ENCODE measurements around the gene TPPP3.

Gene TPPP3

DNA sequence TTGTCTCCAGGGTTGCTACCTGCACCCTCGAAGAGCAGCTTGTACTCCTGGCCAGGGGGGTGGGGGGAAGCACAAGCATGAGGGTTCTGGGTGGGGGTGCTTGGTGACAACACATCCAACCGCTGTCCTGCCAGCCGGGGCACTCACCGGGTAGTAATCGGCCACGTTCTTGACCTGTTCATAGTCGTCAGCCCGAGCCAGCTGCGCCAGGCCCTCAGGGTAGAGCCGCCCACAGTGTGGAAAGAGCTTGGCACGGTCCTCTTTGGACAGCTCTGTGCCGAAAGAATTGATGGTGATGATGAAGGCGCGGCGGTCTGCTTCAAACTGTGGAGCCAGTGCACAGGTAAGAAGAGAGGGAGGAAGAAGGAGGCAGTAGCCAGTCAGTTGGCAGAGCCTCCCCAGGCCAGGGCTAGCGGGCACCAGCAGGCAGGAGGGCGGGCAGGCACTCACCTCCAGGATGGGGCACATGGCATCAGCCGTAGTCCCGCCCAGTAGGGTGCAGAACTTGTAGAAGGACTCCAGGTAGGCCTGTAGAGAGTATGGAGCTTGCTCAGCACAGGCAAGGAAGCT lies 45.6 kb upstream of the TPPP3 start:
- H3K14ac ChIP-seq (ENCODE audit: low read length), result no peak overlapping the region
- H3K4me1 ChIP-seq (ENCODE audit: control insufficient read depth in 1 of 2, insufficient read depth in 2 of 2, low read length in 2 of 2), result no peaks in the 10 kb centered on the region
- WGBS (ENCODE audit: extremely low coverage, insufficient coverage, insufficient read length), result no CpG with 5 or more reads among the region's 19 CpGs
- no peak overlapping the region for H3K4me2 ChIP-seq (ENCODE audit: low read length)
- H4K8ac ChIP-seq (ENCODE audit: low read depth, low read length), result no peak overlapping the region
- H3K79me1 ChIP-seq (ENCODE audit: low read length), result no peaks in the 10 kb centered on the region
- peaks cover 65 to 66% of the 10 kb centered on the region in 2 experiments for H3K36me3 ChIP-seq (ENCODE audit: control insufficient read depth in 1 of 2, insufficient read depth in 2 of 2, low read length in 2 of 2)
- H2AFZ ChIP-seq (ENCODE audit: insufficient read depth, low read length, poor library complexity), result no peak overlapping the region
- no peak overlapping the region for H4K91ac ChIP-seq (ENCODE audit: low read depth, low read length)
- H3K4me3 ChIP-seq (ENCODE audit: low read depth, low read length), result no peak overlapping the region
- no peak overlapping the region for H3K18ac ChIP-seq (ENCODE audit: low read length)
- peaks cover 5% of the 10 kb centered on the region for H3K9me3 ChIP-seq (ENCODE audit: insufficient read depth, low read depth, low read length)
- H3K23ac ChIP-seq (ENCODE audit: low read length), result no peak overlapping the region
- H4K12ac ChIP-seq (ENCODE audit: low read depth, low read length), result no peak overlapping the region
- no peak overlapping the region for H2BK12ac ChIP-seq (ENCODE audit: low read length)
- no peak overlapping the region for H2AK5ac ChIP-seq (ENCODE audit: low read length)
- H2BK5ac ChIP-seq (ENCODE audit: low read depth, low read length, poor library complexity), result no peak overlapping the region
- H3K4ac ChIP-seq (ENCODE audit: low read depth, low read length), result no peak overlapping the region
- no peak overlapping the region for H3K27ac ChIP-seq (ENCODE audit: low read depth, low read length)
- no peaks in the 10 kb centered on the region for H3K79me2 ChIP-seq (ENCODE audit: control insufficient read depth, insufficient read depth, low read length, poor library complexity)
- H2BK120ac ChIP-seq (ENCODE audit: insufficient read depth, low read length, poor library complexity), result no peak overlapping the region
- H3K9ac ChIP-seq (ENCODE audit: low read length), result no peak overlapping the region
- no peaks in the 10 kb centered on the region for H3K27me3 ChIP-seq (ENCODE audit: insufficient read depth, low read length)
- no peak for DNase-seq

DNA sequence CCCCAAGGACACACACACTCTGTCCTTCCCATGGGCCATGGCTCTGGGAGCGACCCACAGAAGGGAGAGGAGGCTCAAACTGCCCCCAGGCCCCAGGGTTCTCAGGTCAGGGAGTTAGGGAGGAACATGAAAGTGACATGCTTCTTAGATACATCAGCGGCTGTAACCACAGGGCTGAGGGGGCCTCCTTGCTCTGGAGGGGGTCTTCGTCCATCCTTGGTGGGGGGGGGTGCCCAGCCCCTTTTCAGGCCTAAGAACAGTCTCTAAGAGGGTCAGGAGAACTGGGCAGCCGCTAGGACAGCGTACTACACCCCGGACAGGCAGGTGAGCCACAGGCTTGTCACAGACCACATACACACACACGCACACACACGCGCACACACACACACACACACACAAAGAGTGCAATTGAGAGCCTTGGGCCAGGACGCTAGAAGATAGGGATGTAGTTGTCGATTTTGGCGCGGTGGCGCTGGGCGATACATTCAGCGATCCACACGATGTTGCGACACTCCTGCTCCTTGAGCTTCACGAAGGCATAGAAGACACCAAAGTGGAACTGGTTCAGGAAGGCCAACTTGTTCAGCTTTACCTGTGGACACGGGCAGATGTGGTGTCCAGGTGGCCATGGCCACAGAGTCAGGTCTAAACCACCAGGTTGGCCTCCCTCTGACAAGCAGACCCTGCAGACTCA lies 44.9 kb upstream of the TPPP3 start:
- no peak overlapping the region for H2BK12ac ChIP-seq (ENCODE audit: low read length)
- WGBS (ENCODE audit: extremely low coverage, insufficient coverage, insufficient read length), result no CpG with 5 or more reads among the region's 20 CpGs

DNA sequence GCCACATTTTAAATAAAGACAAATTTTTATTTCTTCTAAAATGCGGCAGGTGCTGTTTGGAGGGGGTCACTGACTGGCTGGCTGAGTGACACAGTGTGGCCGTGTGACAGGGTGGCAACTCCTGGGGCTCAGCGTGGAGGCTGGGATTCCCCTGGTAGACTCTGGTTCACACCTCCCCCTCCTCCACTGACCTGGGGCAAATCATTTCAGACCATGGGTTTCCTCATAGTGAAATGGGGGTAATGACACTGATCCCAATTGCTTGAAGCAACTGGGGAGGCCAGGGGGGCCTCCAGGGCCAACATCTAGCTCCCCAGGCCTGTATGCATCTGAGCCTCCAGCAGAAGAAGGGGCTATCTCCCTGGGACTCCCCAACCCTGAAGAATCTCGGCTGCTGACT lies 44.2 kb upstream of the TPPP3 start:
- H4K91ac ChIP-seq (ENCODE audit: low read depth, low read length), result no peak overlapping the region
- no peak overlapping the region for H2AFZ ChIP-seq (ENCODE audit: insufficient read depth, low read length, poor library complexity)
- H3K9ac ChIP-seq (ENCODE audit: low read length), result no peak overlapping the region
- H2BK5ac ChIP-seq (ENCODE audit: low read depth, low read length, poor library complexity), result no peak overlapping the region
- no peaks in the 10 kb centered on the region for H3K79me2 ChIP-seq (ENCODE audit: control insufficient read depth, insufficient read depth, low read length, poor library complexity)
- H2AK5ac ChIP-seq (ENCODE audit: low read length), result no peak overlapping the region
- no peak overlapping the region for H3K27ac ChIP-seq (ENCODE audit: low read depth, low read length)
- no peak overlapping the region for H3K18ac ChIP-seq (ENCODE audit: low read length)
- H3K4ac ChIP-seq (ENCODE audit: low read depth, low read length), result no peak overlapping the region
- no peak overlapping the region for H3K4me2 ChIP-seq (ENCODE audit: low read length)
- H2BK12ac ChIP-seq (ENCODE audit: low read length), result no peak overlapping the region
- no peak overlapping the region for H3K14ac ChIP-seq (ENCODE audit: low read length)
- no peaks in the 10 kb centered on the region for H3K79me1 ChIP-seq (ENCODE audit: low read length)
- WGBS (ENCODE audit: extremely low coverage, insufficient coverage, insufficient read length), result no CpG with 5 or more reads among the region's 4 CpGs
- H4K8ac ChIP-seq (ENCODE audit: low read depth, low read length), result no peak overlapping the region
- peaks cover 54 to 57% of the 10 kb centered on the region in 2 experiments for H3K36me3 ChIP-seq (ENCODE audit: control insufficient read depth in 1 of 2, insufficient read depth in 2 of 2, low read length in 2 of 2)
- DNase-seq, result no peak
- H4K12ac ChIP-seq (ENCODE audit: low read depth, low read length), result no peak overlapping the region
- H2BK120ac ChIP-seq (ENCODE audit: insufficient read depth, low read length, poor library complexity), result no peak overlapping the region
- H3K23ac ChIP-seq (ENCODE audit: low read length), result no peak overlapping the region
- no peak overlapping the region for H3K4me3 ChIP-seq (ENCODE audit: low read depth, low read length)
- no peaks in the 10 kb centered on the region for H3K4me1 ChIP-seq (ENCODE audit: control insufficient read depth in 1 of 2, insufficient read depth in 2 of 2, low read length in 2 of 2)
- H3K27me3 ChIP-seq (ENCODE audit: insufficient read depth, low read length), result no peaks in the 10 kb centered on the region
- peaks cover 6% of the 10 kb centered on the region for H3K9me3 ChIP-seq (ENCODE audit: insufficient read depth, low read depth, low read length)

More for the DNA sequence above, 44.9 kb upstream of the TPPP3 start:
- Histone ChIP-seq H3K4me1 (ENCODE audit: control insufficient read depth in 1 of 2, insufficient read depth in 2 of 2, low read length in 2 of 2) (no peaks in the 10 kb centered on the region), H3K79me2 (ENCODE audit: control insufficient read depth, insufficient read depth, low read length, poor library complexity) (no peaks in the 10 kb centered on the region), H3K23ac (ENCODE audit: low read length) (no peak overlapping the region), H3K4me2 (ENCODE audit: low read length) (no peak overlapping the region), H3K36me3 (ENCODE audit: control insufficient read depth in 1 of 2, insufficient read depth in 2 of 2, low read length in 2 of 2) (peaks cover 61 to 63% of the 10 kb centered on the region in 2 experiments), H4K91ac (ENCODE audit: low read depth, low read length) (no peak overlapping the region), H2AFZ (ENCODE audit: insufficient read depth, low read length, poor library complexity) (no peak overlapping the region), H2AK5ac (ENCODE audit: low read length) (no peak overlapping the region), H3K18ac (ENCODE audit: low read length) (no peak overlapping the region), H3K27ac (ENCODE audit: low read depth, low read length) (no peak overlapping the region), H3K79me1 (ENCODE audit: low read length) (no peaks in the 10 kb centered on the region), H2BK5ac (ENCODE audit: low read depth, low read length, poor library complexity) (no peak overlapping the region), H3K27me3 (ENCODE audit: insufficient read depth, low read length) (no peaks in the 10 kb centered on the region), H2BK120ac (ENCODE audit: insufficient read depth, low read length, poor library complexity) (no peak overlapping the region), H3K14ac (ENCODE audit: low read length) (no peak overlapping the region), H3K4ac (ENCODE audit: low read depth, low read length) (no peak overlapping the region), H4K8ac (ENCODE audit: low read depth, low read length) (no peak overlapping the region), H3K9ac (ENCODE audit: low read length) (no peak overlapping the region), H4K12ac (ENCODE audit: low read depth, low read length) (no peak overlapping the region), H3K9me3 (ENCODE audit: insufficient read depth, low read depth, low read length) (peaks cover 7% of the 10 kb centered on the region), H3K4me3 (ENCODE audit: low read depth, low read length) (no peak overlapping the region)
- DNase-seq, result no peak

DNA sequence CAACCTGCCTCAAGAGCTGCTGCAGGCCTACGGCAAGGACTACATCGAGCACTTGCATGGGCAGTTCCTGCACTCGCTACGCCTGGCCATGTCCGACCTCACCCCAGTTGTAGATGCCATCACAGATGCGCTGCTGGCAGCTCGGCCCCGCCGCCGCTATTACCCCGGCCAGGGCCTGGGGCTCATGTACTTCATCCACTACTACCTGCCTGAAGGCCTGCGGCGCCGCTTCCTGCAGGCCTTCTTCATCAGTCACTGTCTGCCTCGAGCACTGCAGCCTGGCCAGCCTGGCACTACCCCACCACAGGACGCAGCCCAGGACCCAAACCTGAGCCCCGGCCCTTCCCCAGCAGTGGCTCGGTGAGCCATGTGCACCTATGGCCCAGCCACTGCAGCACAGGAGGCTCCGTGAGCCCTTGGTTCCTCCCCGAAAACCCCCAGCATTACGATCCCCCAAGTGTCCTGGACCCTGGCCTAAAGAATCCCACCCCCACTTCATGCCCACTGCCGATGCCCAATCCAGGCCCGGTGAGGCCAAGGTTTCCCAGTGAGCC lies 43.4 kb upstream of the TPPP3 start:
- Histone ChIP-seq H2BK120ac (ENCODE audit: insufficient read depth, low read length, poor library complexity) (no peak overlapping the region), H3K9me3 (ENCODE audit: insufficient read depth, low read depth, low read length) (peaks cover 5% of the 10 kb centered on the region), H3K36me3 (ENCODE audit: control insufficient read depth in 1 of 2, insufficient read depth in 2 of 2, low read length in 2 of 2) (peaks cover 49 to 52% of the 10 kb centered on the region in 2 experiments), H3K27ac (ENCODE audit: low read depth, low read length) (no peak overlapping the region), H4K12ac (ENCODE audit: low read depth, low read length) (no peak overlapping the region), H3K79me2 (ENCODE audit: control insufficient read depth, insufficient read depth, low read length, poor library complexity) (no peaks in the 10 kb centered on the region), H3K18ac (ENCODE audit: low read length) (no peak overlapping the region), H2AK5ac (ENCODE audit: low read length) (no peak overlapping the region), H2AFZ (ENCODE audit: insufficient read depth, low read length, poor library complexity) (no peak overlapping the region), H3K79me1 (ENCODE audit: low read length) (no peaks in the 10 kb centered on the region), H3K14ac (ENCODE audit: low read length) (no peak overlapping the region), H2BK12ac (ENCODE audit: low read length) (no peak overlapping the region), H3K4me3 (ENCODE audit: low read depth, low read length) (no peak overlapping the region), H3K4me2 (ENCODE audit: low read length) (no peak overlapping the region), H2BK5ac (ENCODE audit: low read depth, low read length, poor library complexity) (no peak overlapping the region), H4K8ac (ENCODE audit: low read depth, low read length) (no peak overlapping the region), H4K91ac (ENCODE audit: low read depth, low read length) (no peak overlapping the region), H3K23ac (ENCODE audit: low read length) (no peak overlapping the region), H3K4ac (ENCODE audit: low read depth, low read length) (no peak overlapping the region), H3K9ac (ENCODE audit: low read length) (no peak overlapping the region), H3K4me1 (ENCODE audit: control insufficient read depth in 1 of 2, insufficient read depth in 2 of 2, low read length in 2 of 2) (peaks cover 0 to 3% of the 10 kb centered on the region in 2 experiments), H3K27me3 (ENCODE audit: insufficient read depth, low read length) (peaks cover 3% of the 10 kb centered on the region)
- DNase-seq, result no peak
- no CpG with 5 or more reads among the region's 23 CpGs for WGBS (ENCODE audit: extremely low coverage, insufficient coverage, insufficient read length)

All from trophoblast cell (in vitro differentiated cells and primary cell).